Ecto neural progenitor cell (in vitro differentiated cells): ENCODE data around the gene RGS5.

Experiments used
- DNase-seq: peaks from one replicate; pipeline ENCODE4 v3.0.0-alpha.2; 2018; ENCODE audit warnings: low spot score

Gene RGS5

GRCh38 chr1:163182330-163182949, 20.3 kb downstream of the RGS5 start:
- DNase-seq, result no peak

- DNase-seq, result no peak
Observed at GRCh38 chr1:163178628-163179027, 24.1 kb downstream of the RGS5 start.

GRCh38 chr1:163176797-163177196, 25.9 kb downstream of the RGS5 start:
- DNase-seq, result no peak

GRCh38 chr1:163174524-163175437, 27.9 kb downstream of the RGS5 start:
- peak; percentile 64 for DNase-seq

GRCh38 chr1:163173121-163173520, 29.6 kb downstream of the RGS5 start:
- no peak for DNase-seq

- no peak for DNase-seq
Observed at GRCh38 chr1:163172596-163172995, 30.1 kb downstream of the RGS5 start.

- no peak for DNase-seq
Observed at GRCh38 chr1:163171826-163172225, 30.9 kb downstream of the RGS5 start.

GRCh38 chr1:163170975-163171676, 31.6 kb downstream of the RGS5 start:
- DNase-seq, result no peak

GRCh38 chr1:163170331-163170730, 32.4 kb downstream of the RGS5 start:
- DNase-seq, result no peak

- no peak for DNase-seq
Observed at GRCh38 chr1:163169553-163169952, 33.2 kb downstream of the RGS5 start.

- no peak for DNase-seq
Observed at GRCh38 chr1:163168053-163168452, 34.7 kb downstream of the RGS5 start.

GRCh38 chr1:163166886-163167555, 35.7 kb downstream of the RGS5 start:
- DNase-seq, result no peak

GRCh38 chr1:163165119-163165518, 37.6 kb downstream of the RGS5 start:
- no peak for DNase-seq

- DNase-seq, result no peak
Observed at GRCh38 chr1:163163881-163164582, 38.7 kb downstream of the RGS5 start.

GRCh38 chr1:163163163-163163562, 39.6 kb downstream of the RGS5 start:
- no peak for DNase-seq

GRCh38 chr1:163162381-163162914, 40.3 kb downstream of the RGS5 start:
- DNase-seq, result no peak

- no peak for DNase-seq
Observed at GRCh38 chr1:163161841-163162240, 40.9 kb downstream of the RGS5 start.

- no peak for DNase-seq
Observed at GRCh38 chr1:163161337-163161736, 41.4 kb downstream of the RGS5 start.

- no peak for DNase-seq
Observed at GRCh38 chr1:163155606-163156005, 47.1 kb downstream of the RGS5 start.

GRCh38 chr1:163148911-163149310, 53.8 kb downstream of the RGS5 start:
- DNase-seq, result no peak

- no peak for DNase-seq
Observed at GRCh38 chr1:163147019-163147418, 55.7 kb downstream of the RGS5 start.
